ENCODE measurements around the gene ZNF81.

ZNF81 gene

GRCh38 chrX:47864785-47865184 lies 28.1 kb downstream of the ZNF81 start:
- ATAC-seq, result no peak
- TF ChIP-seq ISL1 (CRISPR knock-in tag; IDR thresholded peaks at IDR 0.05) (no peak), ZC3H10 (CRISPR knock-in tag; IDR thresholded peaks at IDR 0.05) (no peak), RARB (CRISPR knock-in tag; IDR thresholded peaks at IDR 0.05) (no peak), ZFP3 (CRISPR knock-in tag; IDR thresholded peaks at IDR 0.05) (no peak), ZFP30 (CRISPR knock-in tag; IDR thresholded peaks at IDR 0.05) (no peak), PPARA (CRISPR knock-in tag; IDR thresholded peaks at IDR 0.05; ENCODE audit: borderline replicate concordance) (no peak), SNAI2 (CRISPR knock-in tag; IDR thresholded peaks at IDR 0.05) (no peak), BACH2 (CRISPR knock-in tag; IDR thresholded peaks at IDR 0.05; ENCODE audit: borderline replicate concordance) (no peak), TOX (CRISPR knock-in tag; IDR thresholded peaks at IDR 0.05; ENCODE audit: borderline replicate concordance) (no peak), OSR1 (CRISPR knock-in tag; IDR thresholded peaks at IDR 0.05) (no peak), TSHZ2 (CRISPR knock-in tag; IDR thresholded peaks at IDR 0.05) (no peak), CSDC2 (CRISPR knock-in tag; IDR thresholded peaks at IDR 0.05) (no peak), CSRNP3 (CRISPR knock-in tag; IDR thresholded peaks at IDR 0.05) (no peak), GLIS3 (CRISPR knock-in tag; IDR thresholded peaks at IDR 0.05) (no peak), PATZ1 (CRISPR knock-in tag; IDR thresholded peaks at IDR 0.05; ENCODE audit: borderline replicate concordance) (no peak), POU6F1 (CRISPR knock-in tag; IDR thresholded peaks at IDR 0.05; ENCODE audit: borderline replicate concordance, low read depth) (no peak), TCF4 (CRISPR knock-in tag; IDR thresholded peaks at IDR 0.05; ENCODE audit: borderline replicate concordance) (no peak), ARNTL (CRISPR knock-in tag; IDR thresholded peaks at IDR 0.05; ENCODE audit: borderline replicate concordance, low read depth) (no peak)

- no peak for ATAC-seq
- TF ChIP-seq TSHZ2 (CRISPR knock-in tag; IDR thresholded peaks at IDR 0.05) (no peak), ZFP30 (CRISPR knock-in tag; IDR thresholded peaks at IDR 0.05) (no peak), CREB5 (CRISPR knock-in tag; IDR thresholded peaks at IDR 0.05; ENCODE audit: low read depth) (no peak), BACH2 (CRISPR knock-in tag; IDR thresholded peaks at IDR 0.05; ENCODE audit: borderline replicate concordance) (no peak), SNAI2 (CRISPR knock-in tag; IDR thresholded peaks at IDR 0.05) (no peak), ZC3H10 (CRISPR knock-in tag; IDR thresholded peaks at IDR 0.05) (no peak), ESRRG (CRISPR knock-in tag; IDR thresholded peaks at IDR 0.05) (no peak), ZNF565 (CRISPR knock-in tag; conservative IDR thresholded peaks at IDR 0.05; ENCODE audit: low read depth) (no peak), ISL1 (CRISPR knock-in tag; IDR thresholded peaks at IDR 0.05) (no peak), CSRNP3 (CRISPR knock-in tag; IDR thresholded peaks at IDR 0.05) (no peak), CSDC2 (CRISPR knock-in tag; IDR thresholded peaks at IDR 0.05) (no peak), RARB (CRISPR knock-in tag; IDR thresholded peaks at IDR 0.05) (no peak), POU6F1 (CRISPR knock-in tag; IDR thresholded peaks at IDR 0.05; ENCODE audit: borderline replicate concordance, low read depth) (no peak), TOX (CRISPR knock-in tag; IDR thresholded peaks at IDR 0.05; ENCODE audit: borderline replicate concordance) (no peak), PPARA (CRISPR knock-in tag; IDR thresholded peaks at IDR 0.05; ENCODE audit: borderline replicate concordance) (no peak), OSR1 (CRISPR knock-in tag; IDR thresholded peaks at IDR 0.05) (no peak)
Measured at GRCh38 chrX:47873123-47873522, 36.4 kb downstream of the ZNF81 start.
